Uterus (tissue), 2 donors: ENCODE data around the gene RFX2.

Source experiments
- CTCF ChIP-seq, 4 experiments: fragments of 200-600 bp in 2 of 4; fragments of 450-650 bp in 2 of 4; sonication (generic) in 2 of 4; IDR thresholded peaks; one replicate each; pipeline ENCODE4 v1.5.1; 2016 to 2019; ENCODE audit warnings: antibody characterized with exemption in 4 of 4, mild to moderate bottlenecking in 2 of 4, moderate library complexity in 1 of 4
- POLR2A ChIP-seq, 2 donors: fragments of 450-650 bp; IDR thresholded peaks; one replicate each; pipeline ENCODE4 v1.6.1; 2016; ENCODE audit warnings: antibody characterized with exemption in 2 of 2, mild to moderate bottlenecking in 1 of 2, moderate library complexity in 1 of 2

- no peak for TF ChIP-seq POLR2A (IDR thresholded peaks at IDR 0.05)
- no peak for TF ChIP-seq CTCF (IDR thresholded peaks at IDR 0.05)
These were observed 150.0 kb downstream of the RFX2 start for GRCh38 chr19:5960005-5961001.
